NOMO-1 (cell line): Measurements from ENCODE around the gene SLC26A1.

Source experiments
- DNase-seq, 2 experiments: peaks; one replicate each; lab custom pipeline; 2025; ENCODE audit not compliant: unreplicated experiment in 2 of 2; lab: John Stamatoyannopoulos, UW

Gene SLC26A1

DNA sequence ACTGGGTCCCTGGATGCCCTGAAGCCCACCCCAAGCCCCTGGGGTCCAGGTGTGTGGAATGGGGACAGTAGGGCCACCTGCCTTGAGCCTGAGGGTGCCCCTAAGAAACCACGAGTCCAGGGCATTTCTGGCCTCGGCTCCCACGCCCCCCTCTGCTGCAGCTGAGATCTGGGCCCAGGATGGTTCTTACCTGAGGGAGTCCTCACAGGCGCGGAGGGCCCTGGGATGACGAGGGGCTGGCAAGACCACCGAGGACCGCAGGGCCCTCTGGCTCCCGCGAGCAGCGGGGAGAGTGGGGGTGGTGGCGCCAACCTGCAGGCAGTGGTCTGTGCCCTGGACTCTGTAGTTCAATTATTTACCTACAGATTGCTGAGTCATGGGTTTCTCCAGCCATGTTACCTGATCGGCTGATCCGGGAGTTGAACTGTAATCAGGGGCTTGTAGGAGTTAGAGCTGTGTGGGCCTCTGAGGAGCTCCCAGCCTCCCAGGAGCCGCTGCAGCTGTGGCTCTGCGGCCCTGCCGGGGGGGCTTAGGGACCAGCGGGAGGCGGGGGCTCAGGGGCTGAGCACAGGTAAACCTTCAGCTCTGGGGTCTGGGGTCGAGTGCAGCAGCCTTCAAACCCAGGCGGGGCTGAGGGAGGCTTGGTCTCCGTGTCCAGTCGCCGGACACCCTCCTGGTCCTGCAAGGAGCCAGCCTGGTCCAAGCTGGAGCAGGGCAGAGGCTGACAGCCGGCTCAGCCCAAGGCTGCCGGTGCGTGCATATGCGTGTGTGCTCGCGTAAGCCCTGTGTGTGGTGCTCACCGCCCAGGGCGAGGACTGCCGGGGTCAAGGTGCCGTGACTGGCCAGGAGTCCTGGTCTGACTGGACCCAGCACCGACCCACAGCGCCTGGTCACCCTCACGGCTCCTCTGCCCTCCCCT is at the start of gene SLC26A1:
TSS of gene SLC26A1 (minus strand) at position 294 of the 919 bp plus-strand sequence. CDS start 1,701 bp downstream, outside the sequence.
- DNase-seq = no peak

DNA sequence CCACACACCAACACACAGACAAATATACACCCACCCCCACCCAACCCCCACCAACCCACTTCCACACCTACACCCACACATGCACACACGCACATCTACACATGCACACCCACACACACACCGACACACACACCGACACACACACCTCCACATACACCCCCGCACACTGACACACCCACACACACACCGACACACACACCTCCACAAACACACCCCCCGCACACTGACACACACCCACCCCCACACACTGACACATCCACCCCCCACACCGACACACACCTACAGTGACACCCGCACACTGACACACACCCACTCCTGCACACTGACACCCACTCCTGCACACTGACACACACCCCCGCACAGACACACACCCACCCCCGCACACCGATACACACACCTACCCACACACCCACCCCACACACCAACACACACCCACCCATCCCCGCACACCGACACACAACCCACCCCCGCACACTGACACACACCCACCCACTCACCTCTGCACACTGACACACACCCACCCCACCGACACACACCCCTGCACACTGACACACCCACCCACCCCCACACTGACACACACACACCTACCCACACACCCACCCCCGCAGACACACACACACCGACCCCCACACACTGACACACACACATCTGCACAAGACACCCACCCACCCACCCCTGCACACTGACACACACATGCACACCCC is 49.3 kb upstream of the SLC26A1 start:
- no peak for DNase-seq

- no peak for DNase-seq
Measured at GRCh38 chr4:1041936-1042330, 48.7 kb upstream of the SLC26A1 start.

- no peak for DNase-seq
Measured at GRCh38 chr4:1041147-1041935, 48.1 kb upstream of the SLC26A1 start.

DNA sequence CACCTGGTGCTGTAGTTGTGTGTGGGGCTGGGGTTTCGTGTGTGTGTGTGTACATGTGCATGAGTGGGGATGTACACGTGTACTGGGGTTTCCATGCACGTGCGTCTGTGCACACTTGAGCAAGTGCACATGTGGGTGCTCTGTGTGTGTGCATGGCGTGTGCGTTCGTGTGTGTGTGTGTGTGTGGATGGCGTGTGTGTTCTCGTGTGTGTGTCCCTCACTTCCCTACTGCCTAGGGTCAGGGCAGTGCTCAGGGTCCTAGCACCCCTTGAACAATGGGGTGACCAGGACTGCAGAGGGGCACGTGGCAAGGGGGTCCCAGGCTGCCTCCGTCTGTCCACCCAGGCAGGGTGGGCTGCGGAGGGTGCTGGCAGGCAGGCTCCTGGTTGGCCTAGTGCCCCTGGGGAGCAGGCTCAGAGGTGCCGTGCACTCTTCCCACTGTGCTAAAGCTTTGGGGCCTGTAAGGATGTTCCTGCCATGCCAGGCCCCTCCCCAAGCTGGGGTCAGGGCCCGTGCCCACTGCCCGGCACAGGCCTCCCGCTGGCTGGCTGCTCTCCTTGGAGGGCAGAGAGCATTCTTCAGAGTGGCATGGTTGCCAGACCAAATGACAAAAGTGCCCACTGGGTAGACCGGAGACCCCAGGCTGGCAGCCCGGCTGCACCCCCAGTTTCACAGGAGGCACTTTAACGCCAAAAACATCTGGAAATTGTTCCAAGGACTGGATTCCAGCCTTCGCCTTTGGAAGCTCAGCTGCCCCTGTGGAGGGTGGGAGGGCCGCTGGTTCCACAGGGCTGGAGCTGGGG is 47.3 kb upstream of the SLC26A1 start:
- no peak for DNase-seq

GRCh38 chr4:1039493-1040343 is 46.5 kb upstream of the SLC26A1 start:
- DNase-seq = no peak

DNA sequence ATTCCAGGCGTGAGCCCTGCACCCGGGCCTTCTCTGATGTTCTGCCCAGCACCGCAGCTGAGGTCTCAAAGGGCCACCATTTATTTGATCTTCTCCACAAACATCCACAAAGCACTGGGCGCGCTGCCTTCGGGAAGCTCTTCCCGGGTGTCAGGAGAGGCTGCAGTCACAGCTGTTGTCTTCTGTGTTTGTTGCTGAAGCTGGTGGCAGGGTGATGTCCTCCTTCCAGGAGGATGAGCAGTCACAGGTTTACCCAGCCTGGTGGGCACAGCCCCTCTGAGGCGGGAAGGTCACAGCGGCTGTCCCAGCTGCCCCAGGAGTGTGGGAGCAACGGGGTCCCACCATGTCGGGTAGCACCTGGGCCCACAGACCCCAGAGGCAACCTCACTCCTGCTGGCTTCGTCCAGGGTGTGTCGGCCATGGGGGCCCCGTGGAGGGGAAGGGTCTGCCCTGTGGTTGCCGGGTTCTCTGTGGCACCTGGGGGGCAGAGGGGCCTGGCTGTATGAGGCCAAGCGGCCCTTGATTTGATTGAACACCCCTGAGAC is 45.8 kb upstream of the SLC26A1 start:
- DNase-seq = no peak

DNA sequence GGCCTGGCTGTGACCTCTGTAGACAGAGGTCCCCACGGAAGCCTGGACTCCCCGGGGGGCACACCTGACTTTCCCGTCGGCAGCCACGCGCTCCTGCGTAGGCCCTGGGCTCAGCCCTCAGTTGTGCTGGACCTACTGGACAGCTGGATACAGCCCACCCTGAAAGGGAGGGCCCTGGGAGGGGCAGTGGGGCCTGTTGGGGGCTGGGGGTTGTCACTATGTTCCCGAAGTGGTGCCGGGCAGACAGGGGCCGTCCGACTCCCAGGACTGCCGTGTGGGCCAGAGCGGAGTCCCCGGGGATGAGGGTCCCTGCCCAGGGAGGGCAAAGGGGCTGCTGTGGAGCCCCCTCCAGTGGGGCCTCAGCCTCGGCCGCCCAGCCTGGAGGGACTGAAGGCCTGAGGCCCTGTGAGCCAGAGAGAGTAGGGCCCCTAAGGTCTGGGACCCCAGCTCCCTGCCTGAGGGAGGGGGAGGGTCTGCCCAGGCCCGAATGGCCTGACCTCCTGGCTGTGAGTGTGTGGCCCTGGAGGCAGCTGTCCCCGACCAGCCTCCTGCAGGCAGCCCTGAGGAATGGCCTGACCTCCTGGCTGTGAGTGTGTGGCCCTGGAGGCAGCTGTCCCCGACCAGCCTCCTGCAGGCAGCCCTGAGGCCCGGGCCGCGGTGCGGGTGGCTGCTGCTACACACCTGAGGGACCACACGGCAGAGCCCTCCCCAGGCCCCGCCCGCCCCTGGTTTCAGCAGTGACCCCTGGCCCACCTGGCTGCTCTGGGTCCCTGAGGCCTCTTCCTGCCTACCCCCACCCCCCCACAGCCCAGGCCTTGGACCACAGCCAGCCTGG is 44.0 kb upstream of the SLC26A1 start:
- no peak for DNase-seq

DNA sequence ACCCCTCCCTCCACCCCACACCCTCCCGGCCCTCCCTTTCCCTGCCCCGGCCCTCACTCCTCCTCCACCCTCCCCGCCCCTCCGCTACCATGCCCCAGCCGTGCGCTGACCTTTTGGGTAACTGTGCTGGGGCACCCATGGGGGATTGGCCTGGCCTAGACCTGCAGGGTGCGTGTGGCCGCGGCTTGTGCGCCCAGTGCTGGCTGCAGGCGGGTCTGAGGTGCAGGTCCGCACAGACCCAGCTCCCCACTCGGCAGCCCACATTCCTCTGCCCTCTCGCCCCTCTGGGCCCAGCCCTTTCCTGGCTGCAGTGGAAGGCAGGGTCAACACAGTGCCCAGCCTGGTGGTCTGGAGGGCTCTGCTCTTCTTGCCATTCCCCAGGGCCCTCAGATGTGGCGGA is 42.9 kb upstream of the SLC26A1 start:
- no peak for DNase-seq

DNA sequence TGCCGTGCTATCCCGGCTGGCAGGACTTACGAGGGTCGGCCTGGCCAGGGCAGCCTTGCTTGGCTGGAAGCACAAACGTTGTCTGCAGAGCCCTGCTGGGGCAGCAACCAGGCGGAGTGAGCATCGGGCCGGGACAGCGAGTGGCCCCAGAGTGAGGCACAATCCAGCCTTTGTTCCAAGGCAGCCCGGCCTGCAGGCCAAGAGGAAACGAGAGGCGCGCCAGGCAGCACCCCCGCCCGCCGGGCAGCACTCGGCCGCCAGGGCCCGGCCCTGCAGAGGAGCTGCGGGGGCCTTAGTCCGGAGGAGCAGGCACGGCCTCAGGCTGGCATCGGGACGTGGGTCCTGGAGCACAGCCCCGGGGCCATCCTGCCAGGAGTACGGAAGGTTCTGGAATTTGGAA is 42.3 kb upstream of the SLC26A1 start:
- DNase-seq = no peak

DNA sequence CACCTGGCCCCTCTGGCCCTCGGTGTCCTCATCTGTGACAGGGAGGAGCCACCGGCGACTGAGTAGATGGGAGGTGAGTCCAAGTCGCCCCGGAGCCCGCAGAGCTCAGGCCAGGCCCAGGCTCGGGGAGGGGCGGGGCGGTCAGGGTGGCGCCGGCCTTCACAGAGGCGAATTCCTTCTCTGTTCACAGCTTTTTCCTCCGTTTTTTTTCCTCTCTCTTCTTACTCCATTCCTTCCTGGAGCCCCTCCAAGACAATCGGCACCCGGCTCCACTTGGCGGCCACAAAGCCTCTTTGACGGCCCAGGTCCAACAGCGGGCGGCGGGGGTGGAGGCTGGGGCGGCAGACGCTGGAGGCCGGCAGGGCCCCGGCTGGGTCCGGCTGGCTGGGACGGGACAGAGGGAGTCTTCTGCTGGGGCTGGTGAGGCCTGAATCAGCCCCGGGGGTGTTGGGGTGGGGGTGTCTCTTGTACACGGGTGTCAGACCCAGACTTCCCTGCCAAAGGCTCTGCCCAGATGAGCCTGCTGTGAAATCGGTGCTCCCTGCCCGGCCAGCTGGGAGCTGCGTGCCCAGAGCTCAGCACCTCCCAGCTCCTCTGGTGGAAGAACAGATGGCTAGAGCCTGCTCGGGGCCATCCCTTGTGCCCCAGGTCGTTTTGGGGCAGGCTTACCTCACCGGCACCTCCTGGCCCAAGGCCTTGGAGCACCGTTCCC is 40.8 kb upstream of the SLC26A1 start:
- DNase-seq = no peak

GRCh38 chr4:1032861-1033260 is 39.7 kb upstream of the SLC26A1 start:
- no peak for DNase-seq

DNA sequence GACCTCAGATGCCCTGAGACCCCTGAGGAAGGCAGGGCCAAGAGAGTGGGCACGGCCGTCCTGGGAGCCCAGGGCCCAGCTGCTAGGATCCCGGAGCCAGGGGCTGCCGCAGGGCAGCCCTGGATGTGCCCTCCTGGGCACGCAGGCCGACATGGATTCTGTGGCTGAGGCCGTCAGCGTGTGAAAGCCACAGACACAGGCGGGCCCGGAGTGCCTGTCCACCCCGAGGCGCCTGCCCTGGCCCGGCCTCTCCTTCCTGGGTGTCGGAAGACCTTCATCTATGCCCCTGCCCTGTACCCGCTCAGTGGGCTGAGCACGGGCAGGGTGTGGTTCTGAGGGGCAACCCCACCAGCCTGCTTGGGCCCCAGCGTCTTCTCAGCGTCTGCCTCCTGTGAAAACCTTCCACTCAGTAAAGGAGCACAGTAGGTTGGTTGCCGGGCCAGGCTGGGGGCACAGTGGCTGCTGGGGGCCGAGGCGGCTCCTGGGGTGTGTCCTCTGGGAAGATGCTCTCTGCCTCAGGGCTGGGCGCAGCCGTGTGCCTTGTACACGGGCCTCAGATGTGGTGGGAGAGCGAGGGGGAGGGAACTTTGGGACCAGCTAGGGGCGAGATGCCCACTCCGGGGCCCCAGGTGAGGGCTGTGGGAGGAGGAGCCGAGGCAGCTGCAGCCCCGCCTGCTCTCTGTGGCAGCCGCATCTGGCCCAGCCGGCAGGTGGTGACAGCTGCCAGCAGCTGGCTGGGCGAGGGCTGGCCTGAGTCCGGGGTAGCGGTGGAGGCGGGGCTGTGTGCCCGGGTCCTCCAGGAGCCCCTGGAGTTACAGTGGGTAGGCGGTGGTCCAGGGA is 39.0 kb upstream of the SLC26A1 start:
- no peak for DNase-seq

GRCh38 chr4:1031346-1031745 is 38.1 kb upstream of the SLC26A1 start:
- no peak for DNase-seq

DNA sequence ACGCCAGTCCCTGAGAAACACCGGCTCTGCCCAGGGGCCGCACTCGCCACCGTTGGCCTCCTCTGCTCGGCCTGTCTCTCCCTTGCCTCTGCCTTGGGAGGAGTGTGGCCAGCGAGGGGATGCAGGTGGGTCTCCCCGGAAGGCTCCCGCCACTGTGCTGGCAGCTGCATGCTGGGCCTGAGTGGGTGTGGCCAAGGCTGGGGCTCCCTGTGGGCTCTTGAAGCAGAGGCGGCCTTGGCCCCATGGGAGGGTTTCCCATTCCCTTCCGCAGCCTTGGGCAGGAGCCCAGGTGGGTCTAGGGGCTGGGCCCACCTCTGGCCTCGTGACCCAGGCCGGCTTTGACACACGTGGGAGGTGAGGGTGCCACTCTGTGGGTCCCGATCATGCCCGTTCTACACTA is 37.4 kb upstream of the SLC26A1 start:
- DNase-seq = no peak

DNA sequence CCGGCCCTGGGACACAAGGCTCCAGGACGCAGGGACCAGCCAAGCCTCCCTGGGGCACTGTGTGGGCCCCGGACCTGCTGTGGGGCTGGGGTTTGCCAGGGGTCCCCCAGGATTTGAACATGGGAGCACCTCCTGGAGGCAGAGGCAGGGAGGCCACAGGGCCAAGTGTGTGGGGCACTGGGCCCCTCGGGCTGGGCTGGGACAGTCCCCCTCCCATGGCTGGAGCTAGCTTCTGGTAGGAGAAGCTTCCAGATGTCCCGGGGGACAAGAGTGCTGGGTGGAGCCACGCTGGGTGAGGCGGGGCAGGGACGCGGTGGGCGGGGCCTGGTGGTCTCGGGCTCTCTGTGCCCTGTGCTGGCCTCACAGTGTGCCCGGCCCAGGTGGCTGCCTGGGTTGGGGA is 36.8 kb upstream of the SLC26A1 start:
- DNase-seq = no peak

DNA sequence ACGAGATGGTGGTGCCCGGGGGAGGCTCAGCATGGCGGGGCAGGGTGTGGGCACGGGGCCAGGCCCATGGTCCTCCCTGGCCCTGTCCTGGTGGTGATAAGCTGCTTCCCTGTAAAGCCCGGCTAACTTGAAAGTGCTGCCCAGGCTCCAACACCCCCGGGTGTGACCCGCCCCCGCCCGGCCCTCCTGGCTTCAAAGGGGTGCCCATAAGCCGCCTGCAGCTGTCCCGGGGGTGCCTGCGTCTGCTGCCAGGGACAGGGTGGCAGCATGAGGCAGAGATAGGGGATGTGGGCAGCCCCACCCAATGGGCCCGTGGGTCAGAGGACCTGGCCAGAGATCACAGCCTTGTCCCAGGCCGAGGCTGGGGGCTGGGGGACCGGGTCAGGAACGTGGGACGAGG is 36.3 kb upstream of the SLC26A1 start:
- DNase-seq = no peak
